ENCODE measurements around the gene MSH5.

DNA sequence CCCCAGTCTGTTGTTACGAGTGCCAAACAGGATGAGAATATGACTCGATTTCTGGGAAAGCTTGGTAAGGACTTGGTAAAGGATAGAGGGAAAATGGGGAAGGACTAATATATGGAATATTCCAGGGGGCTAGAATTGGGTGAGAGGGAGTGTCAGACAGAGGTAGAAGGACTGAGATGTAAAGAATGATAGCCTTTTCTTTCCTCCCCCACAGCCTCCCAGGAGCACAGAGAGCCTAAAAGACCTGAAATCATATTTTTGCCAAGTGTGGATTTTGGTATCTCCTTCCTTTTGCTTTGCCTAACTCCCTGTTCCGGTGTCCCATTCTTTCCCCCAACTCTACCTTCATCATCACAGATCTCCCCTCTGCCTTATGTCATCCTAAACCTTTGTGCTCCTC lies 3.1 kb downstream of the MSH5 start:
- no peak for TF ChIP-seq USF2 (CRISPR knock-in tag; IDR thresholded peaks at IDR 0.05)
- TF ChIP-seq, protein P1, sequence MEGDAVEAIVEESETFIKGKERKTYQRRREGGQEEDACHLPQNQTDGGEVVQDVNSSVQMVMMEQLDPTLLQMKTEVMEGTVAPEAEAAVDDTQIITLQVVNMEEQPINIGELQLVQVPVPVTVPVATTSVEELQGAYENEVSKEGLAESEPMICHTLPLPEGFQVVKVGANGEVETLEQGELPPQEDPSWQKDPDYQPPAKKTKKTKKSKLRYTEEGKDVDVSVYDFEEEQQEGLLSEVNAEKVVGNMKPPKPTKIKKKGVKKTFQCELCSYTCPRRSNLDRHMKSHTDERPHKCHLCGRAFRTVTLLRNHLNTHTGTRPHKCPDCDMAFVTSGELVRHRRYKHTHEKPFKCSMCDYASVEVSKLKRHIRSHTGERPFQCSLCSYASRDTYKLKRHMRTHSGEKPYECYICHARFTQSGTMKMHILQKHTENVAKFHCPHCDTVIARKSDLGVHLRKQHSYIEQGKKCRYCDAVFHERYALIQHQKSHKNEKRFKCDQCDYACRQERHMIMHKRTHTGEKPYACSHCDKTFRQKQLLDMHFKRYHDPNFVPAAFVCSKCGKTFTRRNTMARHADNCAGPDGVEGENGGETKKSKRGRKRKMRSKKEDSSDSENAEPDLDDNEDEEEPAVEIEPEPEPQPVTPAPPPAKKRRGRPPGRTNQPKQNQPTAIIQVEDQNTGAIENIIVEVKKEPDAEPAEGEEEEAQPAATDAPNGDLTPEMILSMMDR (IDR thresholded peaks at IDR 0.05) = no peak
- TF ChIP-seq, protein P2, sequence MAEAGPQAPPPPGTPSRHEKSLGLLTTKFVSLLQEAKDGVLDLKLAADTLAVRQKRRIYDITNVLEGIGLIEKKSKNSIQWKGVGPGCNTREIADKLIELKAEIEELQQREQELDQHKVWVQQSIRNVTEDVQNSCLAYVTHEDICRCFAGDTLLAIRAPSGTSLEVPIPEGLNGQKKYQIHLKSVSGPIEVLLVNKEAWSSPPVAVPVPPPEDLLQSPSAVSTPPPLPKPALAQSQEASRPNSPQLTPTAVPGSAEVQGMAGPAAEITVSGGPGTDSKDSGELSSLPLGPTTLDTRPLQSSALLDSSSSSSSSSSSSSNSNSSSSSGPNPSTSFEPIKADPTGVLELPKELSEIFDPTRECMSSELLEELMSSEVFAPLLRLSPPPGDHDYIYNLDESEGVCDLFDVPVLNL (CRISPR knock-in tag; IDR thresholded peaks at IDR 0.05; ENCODE audit: borderline replicate concordance, low read depth) = no peak
- TF ChIP-seq, protein P3, sequence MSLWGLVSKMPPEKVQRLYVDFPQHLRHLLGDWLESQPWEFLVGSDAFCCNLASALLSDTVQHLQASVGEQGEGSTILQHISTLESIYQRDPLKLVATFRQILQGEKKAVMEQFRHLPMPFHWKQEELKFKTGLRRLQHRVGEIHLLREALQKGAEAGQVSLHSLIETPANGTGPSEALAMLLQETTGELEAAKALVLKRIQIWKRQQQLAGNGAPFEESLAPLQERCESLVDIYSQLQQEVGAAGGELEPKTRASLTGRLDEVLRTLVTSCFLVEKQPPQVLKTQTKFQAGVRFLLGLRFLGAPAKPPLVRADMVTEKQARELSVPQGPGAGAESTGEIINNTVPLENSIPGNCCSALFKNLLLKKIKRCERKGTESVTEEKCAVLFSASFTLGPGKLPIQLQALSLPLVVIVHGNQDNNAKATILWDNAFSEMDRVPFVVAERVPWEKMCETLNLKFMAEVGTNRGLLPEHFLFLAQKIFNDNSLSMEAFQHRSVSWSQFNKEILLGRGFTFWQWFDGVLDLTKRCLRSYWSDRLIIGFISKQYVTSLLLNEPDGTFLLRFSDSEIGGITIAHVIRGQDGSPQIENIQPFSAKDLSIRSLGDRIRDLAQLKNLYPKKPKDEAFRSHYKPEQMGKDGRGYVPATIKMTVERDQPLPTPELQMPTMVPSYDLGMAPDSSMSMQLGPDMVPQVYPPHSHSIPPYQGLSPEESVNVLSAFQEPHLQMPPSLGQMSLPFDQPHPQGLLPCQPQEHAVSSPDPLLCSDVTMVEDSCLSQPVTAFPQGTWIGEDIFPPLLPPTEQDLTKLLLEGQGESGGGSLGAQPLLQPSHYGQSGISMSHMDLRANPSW (CRISPR knock-in tag; conservative IDR thresholded peaks at IDR 0.05; ENCODE audit: low read depth) = no peak
- TF ChIP-seq CREM (CRISPR knock-in tag; IDR thresholded peaks at IDR 0.05) = no peak

Data from WTC11 (cell line).